Muscle of arm (tissue), 12 donors: ENCODE results near the gene APOL4. TPM values are rescaled to one million over a fixed set of nuclear protein-coding genes. Genes with fewer than 3 reads are reported as not detected.
"Not testable (repeated sequence)": the region's sequence is repeated elsewhere in the genome, so short reads cannot be mapped to it uniquely, and the experiment has no call there.

Experiments
- DNase-seq: peaks from one replicate; pipeline ENCODE4 v3.0.0-alpha.2; 2013
- polyA plus RNA-seq, 12 donors: library from polyadenylated mRNA; unstranded; fragments of 120-200 nt; gene quantifications; one replicate each; pipeline ENCODE4 v1.2.1, GENCODE V29; 2013; ENCODE audit not compliant: insufficient read length in 12 of 12

Gene APOL4
- polyA plus RNA-seq, 12 donors: 8.4 to 25.5 (median 16.2) TPM; not detected in 1

- no peak for DNase-seq
These were observed 32.2 kb upstream of the APOL4 start for GRCh38 chr22:36233796-36234195.

DNA sequence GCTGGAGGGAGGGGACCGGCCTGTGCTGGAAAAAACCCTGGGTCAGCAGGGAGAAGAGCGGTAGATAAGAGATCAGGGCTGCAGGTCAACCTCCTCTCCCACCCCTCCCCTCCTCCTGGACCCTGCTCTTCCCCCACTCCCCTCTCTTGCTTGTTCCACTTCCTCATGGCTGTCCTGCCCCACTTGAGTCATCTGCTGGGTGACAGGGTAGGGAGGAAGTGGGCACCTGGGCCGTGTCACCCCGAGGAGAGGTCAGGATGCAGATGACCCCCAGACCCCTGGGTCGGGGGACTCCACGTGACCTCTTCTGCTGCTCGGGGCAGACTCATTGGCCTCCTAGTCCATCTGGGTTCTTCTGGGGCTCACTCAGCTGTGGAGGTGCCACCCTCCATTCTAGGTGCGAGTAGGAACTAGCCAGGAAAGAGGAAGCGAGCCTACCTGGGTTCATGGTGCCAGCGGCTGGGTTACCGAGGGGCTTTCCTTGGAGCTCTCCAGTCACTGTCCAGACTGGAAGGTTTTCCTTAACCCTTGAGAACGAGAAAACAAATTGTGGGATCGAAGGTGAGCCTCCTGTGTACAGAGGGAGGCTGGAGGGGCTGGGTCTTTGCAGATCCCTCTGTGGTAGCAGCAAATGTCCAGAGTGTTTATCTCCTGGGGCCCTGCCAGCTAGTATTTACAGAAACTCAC is 31.2 kb upstream of the APOL4 start:
- no peak for DNase-seq

DNA sequence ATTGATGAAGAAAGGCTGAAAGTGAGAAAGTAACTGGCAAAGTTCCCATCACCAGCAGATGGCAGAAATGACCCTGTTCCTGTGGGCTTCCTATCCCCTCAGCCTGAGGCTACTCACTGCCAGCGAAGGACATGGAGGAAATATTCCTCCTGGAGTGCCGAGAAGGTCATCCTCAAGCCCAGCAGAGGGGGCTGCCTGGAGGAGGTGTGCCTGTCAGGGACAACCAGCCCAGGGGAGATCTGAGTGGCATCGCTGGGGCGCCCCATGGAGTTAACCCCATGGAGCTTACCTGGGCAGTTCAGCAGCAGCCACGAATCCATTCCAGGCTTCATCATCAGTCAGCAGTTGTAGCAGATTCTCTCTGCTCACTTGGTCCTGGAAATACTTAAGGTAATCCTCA is 29.4 kb upstream of the APOL4 start:
- not testable (repeated sequence) for DNase-seq

DNA sequence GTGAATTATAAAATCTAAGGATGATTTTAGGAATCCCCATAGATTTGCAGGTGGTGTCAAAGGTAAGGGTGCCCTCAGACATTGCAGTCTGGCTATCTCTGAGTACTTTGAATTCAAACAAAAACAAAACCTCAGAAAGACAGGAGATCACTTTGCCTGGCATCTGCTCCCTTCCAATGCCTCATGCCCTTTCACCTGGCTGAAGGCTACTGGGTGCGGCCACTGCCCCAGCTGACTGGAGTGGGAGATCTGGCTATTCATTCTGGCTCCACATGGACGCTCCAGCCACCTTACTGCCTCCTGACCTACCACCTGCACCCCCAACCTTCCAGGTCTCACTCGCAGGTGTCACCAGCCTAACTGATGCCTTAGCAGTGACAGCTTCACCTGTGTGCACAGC is 28.0 kb upstream of the APOL4 start:
- DNase-seq: not testable (repeated sequence)

DNA sequence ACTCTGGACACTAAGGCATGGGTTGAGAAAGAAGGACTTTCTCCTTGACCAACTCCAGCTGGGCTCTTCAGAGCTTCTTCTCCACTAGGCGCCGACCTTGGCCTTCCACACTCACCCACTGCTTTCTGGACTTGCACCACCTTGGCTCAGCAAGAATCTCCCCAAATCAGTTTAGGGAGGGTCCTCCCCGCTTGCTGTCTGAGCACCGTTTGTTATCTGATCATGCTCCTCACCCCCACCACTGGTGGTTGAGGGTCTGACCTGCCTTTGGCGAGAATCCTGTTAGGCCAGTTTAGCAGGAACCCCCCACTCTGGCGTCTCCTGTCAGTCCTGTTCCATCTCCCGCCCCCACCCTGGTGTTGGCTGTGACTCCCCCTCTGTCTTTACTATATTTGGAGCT is 27.3 kb upstream of the APOL4 start:
- no peak for DNase-seq

GRCh38 chr22:36228369-36228768 is 26.8 kb upstream of the APOL4 start:
- DNase-seq: not testable (repeated sequence)

DNA sequence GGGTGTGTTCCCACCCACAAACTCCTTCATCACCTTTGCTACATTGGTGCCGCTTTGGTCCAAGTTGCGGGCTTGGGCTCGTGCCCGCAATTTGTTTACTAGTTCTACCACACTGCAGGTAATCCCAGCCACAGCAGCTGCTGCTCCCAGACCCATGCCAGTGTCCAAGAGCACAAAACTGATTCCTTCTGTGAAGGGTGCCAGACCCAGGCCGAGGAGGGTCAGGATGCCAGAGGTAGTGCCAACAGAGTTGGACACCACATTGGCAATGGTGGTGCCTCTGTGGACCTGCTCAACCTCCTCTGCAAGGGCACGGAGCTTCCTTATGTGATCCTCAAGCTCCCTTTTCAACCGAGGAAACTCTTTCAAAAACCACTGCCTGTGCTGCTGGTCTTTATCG is 26.2 kb upstream of the APOL4 start:
- no peak for DNase-seq

GRCh38 chr22:36227396-36227795 is 25.8 kb upstream of the APOL4 start:
- DNase-seq: no peak

- no peak for DNase-seq
These were observed 24.6 kb upstream of the APOL4 start for GRCh38 chr22:36226189-36226588.

DNA sequence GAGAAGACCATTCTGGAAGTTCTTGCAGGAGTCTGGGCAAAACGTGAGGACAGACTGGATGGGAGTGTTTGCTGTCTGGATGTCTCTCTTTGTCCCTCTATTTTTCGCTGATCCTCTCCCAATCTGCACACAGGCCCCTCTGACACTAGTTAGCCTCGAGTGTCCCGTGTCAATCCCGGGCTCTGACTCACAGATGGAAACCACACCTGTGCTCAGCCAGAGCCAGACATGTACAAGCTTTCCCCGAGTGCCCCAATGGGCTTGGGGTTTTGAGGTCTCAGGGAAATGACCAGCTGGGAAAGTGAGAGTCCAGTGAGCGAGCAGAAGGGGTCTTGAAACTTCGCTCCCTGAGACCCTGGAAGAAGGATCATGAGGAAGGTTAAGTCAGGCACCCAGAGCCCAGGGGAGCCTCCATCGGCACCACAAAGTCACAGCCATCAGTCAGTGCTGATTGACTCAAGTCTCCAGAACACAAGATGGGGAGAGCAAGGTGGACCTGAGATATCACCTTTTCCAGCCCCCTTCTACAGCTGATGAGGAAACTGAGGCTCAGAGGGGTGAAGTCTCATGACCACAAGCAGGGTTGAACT is 23.8 kb upstream of the APOL4 start:
- DNase-seq: no peak

DNA sequence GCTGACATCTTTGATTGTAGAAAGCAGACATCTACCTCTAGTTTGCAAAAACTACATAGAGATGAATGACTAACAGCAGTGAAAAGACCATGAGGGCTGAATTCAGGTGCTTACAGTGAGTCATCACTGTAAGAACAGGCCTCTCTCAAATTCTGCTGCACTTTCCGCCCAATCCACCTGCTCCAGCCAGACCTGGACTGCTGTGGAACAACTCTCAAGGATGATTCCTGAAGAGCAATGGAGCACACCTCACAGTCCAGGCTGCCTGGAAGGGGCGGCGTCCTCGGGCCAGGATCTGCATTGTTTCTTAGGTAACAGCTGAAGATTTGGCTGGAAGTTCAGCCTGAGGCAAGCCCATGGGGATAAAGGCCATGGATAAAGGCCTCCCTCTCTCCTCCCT is 22.6 kb upstream of the APOL4 start:
- no peak for DNase-seq

GRCh38 chr22:36223504-36223903 is 21.9 kb upstream of the APOL4 start:
- DNase-seq: no peak

- no peak for DNase-seq
These were observed 21.4 kb upstream of the APOL4 start for GRCh38 chr22:36222887-36223450.

- DNase-seq: peak; percentile 50
These were observed 20.5 kb upstream of the APOL4 start for GRCh38 chr22:36221799-36222751.

DNA sequence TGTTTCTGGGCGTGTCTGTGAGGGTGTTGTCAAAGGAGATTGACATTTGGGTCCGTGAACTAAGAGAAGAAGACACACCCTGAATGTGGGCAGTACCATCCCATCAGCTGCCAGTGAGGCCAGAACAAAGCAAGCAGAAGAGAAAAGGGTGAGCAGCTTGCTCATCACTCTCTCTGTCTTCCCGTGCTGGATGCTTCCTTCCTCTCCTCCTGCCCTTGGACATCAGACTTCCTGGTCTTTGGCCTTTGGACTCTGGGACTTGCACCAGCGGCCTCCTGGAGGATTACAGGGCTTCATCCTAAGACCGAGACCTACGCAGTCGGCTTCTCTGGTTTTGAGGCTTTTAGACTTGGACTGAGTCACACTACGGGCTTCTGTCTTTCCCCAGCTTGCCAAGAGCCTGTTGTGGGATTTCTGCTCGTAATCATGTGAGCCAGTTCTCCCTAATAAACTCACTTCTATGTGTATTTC is 18.9 kb upstream of the APOL4 start:
- DNase-seq: no peak

GRCh38 chr22:36218648-36219193 is 17.1 kb upstream of the APOL4 start:
- no peak for DNase-seq

GRCh38 chr22:36215981-36216380 is 14.4 kb upstream of the APOL4 start:
- DNase-seq: no peak

GRCh38 chr22:36213586-36213985 is 12.0 kb upstream of the APOL4 start:
- DNase-seq: no peak

- no peak for DNase-seq
These were observed 11.3 kb upstream of the APOL4 start for GRCh38 chr22:36212901-36213300.

- DNase-seq: no peak
These were observed 9.7 kb upstream of the APOL4 start for GRCh38 chr22:36211237-36211861.

GRCh38 chr22:36210224-36210623 is 8.6 kb upstream of the APOL4 start:
- no peak for DNase-seq
